Stimulated activated CD8-positive, alpha-beta memory T cell treated with anti-CD3 and anti-CD28 coated beads, Interleukin-4, amount 100 ng/mL, for 48 hours (primary cell): ENCODE measurements around the gene ZBP1.

Experiments
- DNase-seq: peaks from one replicate; pipeline ENCODE4 v3.0.0-alpha.2; 2020

The ZBP1 gene

GRCh38 chr20:57657535-57658446, 37.6 kb upstream of the ZBP1 start:
- DNase-seq, result peak; percentile 43

- peak; percentile 12 for DNase-seq
These were observed 36.8 kb upstream of the ZBP1 start for GRCh38 chr20:57656821-57657534.

- peak; percentile 14 for DNase-seq
These were observed 36.1 kb upstream of the ZBP1 start for GRCh38 chr20:57656252-57656820.

GRCh38 chr20:57655809-57656155, 35.6 kb upstream of the ZBP1 start:
- DNase-seq, result peak; percentile 18

- no peak for DNase-seq
These were observed 35.0 kb upstream of the ZBP1 start for GRCh38 chr20:57654998-57655808.

GRCh38 chr20:57654363-57654997, 34.3 kb upstream of the ZBP1 start:
- peak; percentile 70 for DNase-seq

GRCh38 chr20:57653910-57654309, 33.7 kb upstream of the ZBP1 start:
- DNase-seq, result no peak

GRCh38 chr20:57653546-57653900, 33.3 kb upstream of the ZBP1 start:
- no peak for DNase-seq

GRCh38 chr20:57652606-57653545, 32.6 kb upstream of the ZBP1 start:
- no peak for DNase-seq

- peak; percentile 14 for DNase-seq
These were observed 31.8 kb upstream of the ZBP1 start for GRCh38 chr20:57651881-57652605.

- no peak for DNase-seq
These were observed 30.7 kb upstream of the ZBP1 start for GRCh38 chr20:57650756-57651483.

- DNase-seq, result no peak
These were observed 30.0 kb upstream of the ZBP1 start for GRCh38 chr20:57650266-57650665.

- no peak for DNase-seq
These were observed 29.4 kb upstream of the ZBP1 start for GRCh38 chr20:57649617-57650015.

- no peak for DNase-seq
These were observed 28.8 kb upstream of the ZBP1 start for GRCh38 chr20:57648878-57649616.

- DNase-seq, result no peak
These were observed 27.9 kb upstream of the ZBP1 start for GRCh38 chr20:57647933-57648785.

GRCh38 chr20:57647006-57647932, 27.0 kb upstream of the ZBP1 start:
- no peak for DNase-seq

GRCh38 chr20:57638895-57639236, 18.6 kb upstream of the ZBP1 start:
- no peak for DNase-seq
